K562 (cell line): ENCODE data around the gene ECM1. TPM values are rescaled to one million over a fixed set of nuclear protein-coding genes. Genes with fewer than 3 reads are reported as not detected.

Experiments
- AFF1 ChIP-seq, 2 experiments: fragments of 450-650 bp; IDR thresholded peaks; 2 replicates each; pipeline ENCODE4 v1.6.1; 2018; ENCODE audit warnings: mild to moderate bottlenecking in 2 of 2, low read depth in 1 of 2; ENCODE audit not compliant: partially characterized antibody in 2 of 2
- DACH1 ChIP-seq: fragments of 450-650 bp; IDR thresholded peaks from 2 replicates; pipeline ENCODE4 v1.6.1; 2018; ENCODE audit not compliant: partially characterized antibody
- NKRF ChIP-seq: fragments of 450-650 bp; IDR thresholded peaks from 2 replicates; pipeline ENCODE4 v1.6.1; 2016; ENCODE audit warnings: borderline replicate concordance
- ZBTB40 ChIP-seq, 2 experiments: fragments of 450-650 bp in 1 of 2; sonication (generic) in 1 of 2; formaldehyde crosslinking in 1 of 2; IDR thresholded peaks; 2 replicates each; pipeline versions ENCODE4 v1.7.1 to v1.9.0; 2016 to 2022; ENCODE audit warnings: inconsistent platforms in 1 of 2, mild to moderate bottlenecking in 1 of 2, missing genetic modification reagents in 1 of 2
- polyA plus RNA-seq, 8 experiments: library from polyadenylated mRNA; depleted of rRNA in 4 of 8; stranded (reverse) in 5 of 8; unstranded in 3 of 8; fragments of >200 nt; fragmentation: Nextera tagmentation in 2 of 8; fragmentation: Illumina TruSeq in 1 of 8; extraction: Ambion mirVana in 2 of 8; extraction: Trizol in 1 of 8; gene quantifications; 2 replicates each; pipeline versions ENCODE4 v1.2.1 to v1.2.3, GENCODE V29; 2011 to 2014; ENCODE audit warnings: inconsistent platforms in 1 of 8, missing spikeins in 1 of 8
- total RNA-seq, 7 experiments: library from RNA; depleted of rRNA in 6 of 7; stranded (reverse); fragments of >200 nt in 6 of 7; fragmentation: Illumina TruSeq in 2 of 7; extraction: Trizol in 2 of 7; gene quantifications; 2 replicates each; pipeline versions ENCODE4 v1.2.1 to v1.2.3, GENCODE V29; 2011 to 2021; ENCODE audit warnings: low replicate concordance in 1 of 7

Gene ECM1
- total and polyA plus RNA-seq, 9 of the 15 experiments (the other 6 are each of a cell fraction or from before 2014, with no cell fraction given): 6.6 to 52.2 (median 12.8) TPM

- peak; percentile 62 to 63 for TF ChIP-seq AFF1 (IDR thresholded peaks at IDR 0.05; ENCODE audit: low read depth in 1 of 2, partially characterized antibody in 2 of 2)
- TF ChIP-seq ZBTB40 (IDR thresholded peaks at IDR 0.05): 0 out of 2 replicates have a peak, but pooled peaks have one; percentile 37
- no peak for TF ChIP-seq ZBTB40 (CRISPR knock-in tag; IDR thresholded peaks at IDR 0.05)
- TF ChIP-seq NKRF: no peak; the same call in 1 of the 2 replicates
- no peak for TF ChIP-seq DACH1
- TF ChIP-seq, all 486 proteins: peak for 14
Measured at GRCh38 chr1:150516050-150516591, 8.2 kb downstream of the ECM1 start (continued).
